HG03439 (cell line): Measurements from ENCODE around the gene TUFT1.
"Not testable (repeated sequence)": the region's sequence is repeated elsewhere in the genome, so short reads cannot be mapped to it uniquely, and the experiment has no call there.

Source experiments
- ATAC-seq: cut with Tn5 transposase; IDR thresholded peaks from one replicate; pipeline ENCODE4 v1.9.1; 2021; ENCODE audit warnings: mild to moderate bottlenecking, moderate library complexity; ENCODE audit not compliant: unreplicated experiment

The TUFT1 gene

GRCh38 chr1:151613282-151613780 lies 73.2 kb downstream of the TUFT1 start:
- ATAC-seq: no peak

- ATAC-seq: no peak
Measured at GRCh38 chr1:151615711-151616504, 75.8 kb downstream of the TUFT1 start.

GRCh38 chr1:151616505-151616849 lies 76.4 kb downstream of the TUFT1 start:
- ATAC-seq: no peak

GRCh38 chr1:151618003-151618402 lies 77.9 kb downstream of the TUFT1 start:
- no peak for ATAC-seq

- no peak for ATAC-seq
Measured at GRCh38 chr1:151618470-151618869, 78.4 kb downstream of the TUFT1 start.

- ATAC-seq: not testable (repeated sequence)
Measured at GRCh38 chr1:151618996-151619395, 78.9 kb downstream of the TUFT1 start.

GRCh38 chr1:151619489-151620093 lies 79.5 kb downstream of the TUFT1 start:
- ATAC-seq: no peak

- ATAC-seq: no peak
Measured at GRCh38 chr1:151620286-151620685, 80.2 kb downstream of the TUFT1 start.

- no peak for ATAC-seq
Measured at GRCh38 chr1:151621351-151621750, 81.2 kb downstream of the TUFT1 start.

GRCh38 chr1:151624783-151625182 lies 84.7 kb downstream of the TUFT1 start:
- no peak for ATAC-seq

- no peak for ATAC-seq
Measured at GRCh38 chr1:151626740-151627334, 86.7 kb downstream of the TUFT1 start.

GRCh38 chr1:151629278-151629677 lies 89.2 kb downstream of the TUFT1 start:
- ATAC-seq: no peak
